NB4 (cell line): Measurements from ENCODE around the gene CDX2.

ENCODE experiments used
- DNase-seq: peaks from one replicate; pipeline ENCODE4 v3.0.0; 2010; ENCODE audit warnings: low read depth
- H3K4me3 ChIP-seq: one replicate; pipeline ENCODE4 v1.5.1; 2011; ENCODE audit warnings: mild to moderate bottlenecking, low read depth, low read length, moderate library complexity
- CTCF ChIP-seq: IDR thresholded peaks from one replicate; pipeline ENCODE4 v1.5.1; 2012; ENCODE audit warnings: low read depth, low read length
- MAX ChIP-seq: IDR thresholded peaks from 2 replicates; pipeline ENCODE4 v1.6.1; 2011; ENCODE audit warnings: low read depth, low read length
- MYC ChIP-seq: IDR thresholded peaks from 2 replicates; pipeline ENCODE4 v1.6.1; 2011; ENCODE audit warnings: low read depth, low read length
- POLR2A ChIP-seq: IDR thresholded peaks from 2 replicates; pipeline ENCODE4 v1.6.1; 2011; ENCODE audit warnings: mild to moderate bottlenecking; ENCODE audit not compliant: insufficient read length; ENCODE audit errors: extremely low read depth

The CDX2 gene

GRCh38 chr13:27980280-27980998 lies 11.3 kb upstream of the CDX2 start:
- DNase-seq, result no peak
- no peak overlapping the region for H3K4me3 ChIP-seq
- TF ChIP-seq CTCF, result no peak
- TF ChIP-seq MYC, result no peak
- no peak for TF ChIP-seq MAX
- no peak for TF ChIP-seq POLR2A

- no peak for DNase-seq
- TF ChIP-seq MAX, result no peak
- TF ChIP-seq MYC, result no peak
- no peak for TF ChIP-seq POLR2A
- TF ChIP-seq CTCF, result no peak
- H3K4me3 ChIP-seq, result no peak overlapping the region
Observed at GRCh38 chr13:27979765-27980279, 10.7 kb upstream of the CDX2 start.

DNA sequence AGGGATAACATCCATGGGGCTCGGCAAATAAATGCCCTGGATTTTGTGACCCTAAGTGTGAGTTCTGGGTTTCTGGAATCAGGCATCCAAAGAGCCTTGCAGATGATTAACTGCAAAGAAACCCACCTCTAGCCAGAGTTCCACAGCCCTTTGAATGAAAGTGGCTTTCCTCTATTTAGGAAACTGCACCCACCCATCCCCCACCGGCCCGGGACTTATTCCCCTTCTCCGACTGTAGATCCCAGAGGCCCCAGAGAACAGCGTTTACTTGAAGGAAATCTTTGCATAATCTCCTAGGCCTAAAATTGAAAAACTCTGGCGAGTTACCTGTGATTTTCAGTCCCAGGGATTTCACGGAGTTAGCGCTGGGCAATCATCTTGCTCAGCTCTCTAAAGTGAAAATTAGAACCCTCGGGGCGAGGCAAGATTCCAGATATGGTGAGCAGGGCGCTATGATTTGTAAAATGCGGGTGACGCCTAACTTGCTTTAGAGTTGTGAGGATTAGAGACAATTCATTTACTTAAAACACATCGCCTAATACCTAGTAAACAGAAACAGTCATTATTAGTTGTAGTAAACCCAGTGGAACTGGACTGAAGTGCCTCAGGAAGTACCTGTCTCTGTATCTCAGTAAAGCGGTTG lies 10.0 kb upstream of the CDX2 start:
- H3K4me3 ChIP-seq, result no peak overlapping the region
- DNase-seq, result no peak
- no peak for TF ChIP-seq MAX

GRCh38 chr13:27978301-27978968 lies 9.3 kb upstream of the CDX2 start:
- no peak overlapping the region for H3K4me3 ChIP-seq
- TF ChIP-seq CTCF (no peak), MAX (no peak), MYC (no peak), POLR2A (no peak)
- DNase-seq, result no peak

DNA sequence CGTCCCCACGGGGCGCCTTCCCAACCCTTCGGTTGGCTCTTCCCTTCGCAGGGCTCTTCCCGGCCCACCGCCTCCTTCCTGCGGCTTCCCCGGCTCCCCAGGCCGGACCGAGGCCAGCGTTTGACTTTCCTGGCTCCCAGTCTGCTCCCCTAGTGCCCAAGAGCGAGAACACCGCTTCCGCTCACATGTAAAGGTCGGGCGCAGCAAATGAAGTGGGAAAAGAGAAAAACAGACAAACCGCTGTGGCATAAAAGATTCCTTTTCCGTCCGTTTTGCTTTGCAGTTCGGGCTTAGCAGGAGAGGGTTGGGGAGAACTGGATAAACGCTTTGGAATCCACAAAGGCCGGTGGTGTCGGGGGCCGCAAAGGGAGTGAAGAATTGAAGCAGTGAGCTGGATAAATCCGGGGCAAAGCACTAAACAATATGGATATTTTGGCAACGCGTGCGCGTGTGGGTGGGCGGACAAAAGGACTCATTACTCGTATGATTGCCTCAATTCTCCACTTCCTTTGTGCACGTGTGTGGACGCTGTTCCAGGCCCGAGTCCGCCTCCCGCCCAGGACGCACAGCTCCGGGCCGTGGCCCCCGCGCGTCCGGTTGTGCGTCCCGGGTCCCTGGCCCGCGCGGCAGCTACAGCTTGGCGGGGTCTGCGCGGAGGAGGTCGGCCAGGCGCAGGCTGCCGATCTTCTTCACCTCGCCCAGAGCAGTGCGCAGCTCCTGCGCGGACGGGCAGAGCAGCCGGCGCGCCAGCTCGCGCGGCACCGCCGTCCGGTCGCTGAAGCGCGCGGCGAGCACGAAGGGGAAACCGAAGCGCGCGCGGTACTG lies 8.6 kb upstream of the CDX2 start:
- TF ChIP-seq CTCF (no peak), POLR2A (no peak)
- no peak overlapping the region for H3K4me3 ChIP-seq
- no peak for DNase-seq
